ENCODE data around the gene WWOX.

WWOX gene

DNA sequence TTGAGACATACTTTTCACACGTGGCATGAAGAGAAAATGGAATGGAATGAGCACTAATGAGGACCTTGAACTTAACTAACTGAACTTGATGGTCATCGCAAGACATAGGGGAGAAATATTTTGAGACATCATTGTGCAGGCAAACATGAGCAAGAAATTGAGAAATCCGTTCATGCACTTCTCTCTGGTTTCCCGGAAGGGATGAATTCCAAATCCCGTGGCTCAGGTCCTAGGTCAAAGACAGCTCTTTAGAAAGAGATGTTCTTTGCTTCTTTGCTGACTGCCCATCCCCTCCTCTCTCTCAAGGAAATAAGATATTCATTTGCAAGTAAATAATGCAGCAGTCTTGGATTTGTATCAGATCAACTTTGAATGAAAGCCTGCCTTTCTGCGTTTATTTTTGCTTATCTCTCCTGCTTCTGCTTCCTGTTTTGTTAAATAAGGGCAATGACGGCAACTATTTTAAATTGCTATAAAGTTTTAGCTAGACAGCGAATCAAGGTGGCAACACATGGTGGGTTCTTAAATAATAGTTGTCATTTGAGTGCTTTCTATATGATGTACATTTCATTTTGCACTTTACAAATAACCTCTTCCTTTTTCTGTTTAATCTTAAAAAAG lies 843.3 kb downstream of the WWOX start:
- Histone ChIP-seq H3K27ac (ENCODE audit: low read length) (no peak overlapping the region), H3K27me3 (ENCODE audit: control insufficient read depth in 1 of 2, insufficient read depth in 2 of 2, low read length in 2 of 2) (no peaks in the 10 kb centered on the region), H3K36me3 (ENCODE audit: control insufficient read depth in 2 of 2, insufficient read depth in 2 of 2, low read length in 2 of 2) (no peaks in the 10 kb centered on the region), H3K9me3 (ENCODE audit: control insufficient read depth in 2 of 2, low read length in 2 of 2) (no peaks in the 10 kb centered on the region), H3K4me1 (ENCODE audit: control insufficient read depth, insufficient read depth, low read length) (no peaks in the 10 kb centered on the region), H3K4me3 (ENCODE audit: low read length in 2 of 2) (no peak overlapping the region), H3K9ac (ENCODE audit: low read length in 2 of 2) (no peak overlapping the region)

DNA sequence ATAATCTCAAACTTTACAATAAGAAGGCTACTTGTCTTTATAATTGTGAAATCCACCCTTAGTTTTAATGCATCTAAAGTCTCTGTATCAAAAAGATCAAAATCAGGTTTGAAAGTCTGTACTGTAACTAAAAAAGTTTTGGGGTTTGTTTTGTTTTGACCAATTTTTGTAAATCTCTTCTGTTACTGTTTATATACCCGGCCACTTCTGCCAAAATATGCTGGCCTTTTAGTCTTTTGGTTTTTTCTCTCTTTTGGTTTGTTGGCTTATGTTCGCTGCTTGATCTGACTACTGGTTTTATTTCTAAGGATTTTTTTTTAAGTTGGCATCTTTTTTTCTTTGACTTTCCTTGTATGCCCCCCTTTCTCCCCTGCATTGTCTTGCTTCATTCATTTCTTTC lies 845.9 kb downstream of the WWOX start:
- H3K4me3 ChIP-seq (ENCODE audit: low read length in 2 of 2), result no peak overlapping the region
- H3K27ac ChIP-seq (ENCODE audit: low read length), result no peak overlapping the region
- H3K36me3 ChIP-seq (ENCODE audit: control insufficient read depth in 2 of 2, insufficient read depth in 2 of 2, low read length in 2 of 2), result no peaks in the 10 kb centered on the region
- no peaks in the 10 kb centered on the region for H3K4me1 ChIP-seq (ENCODE audit: control insufficient read depth, insufficient read depth, low read length)
- H3K27me3 ChIP-seq (ENCODE audit: control insufficient read depth in 1 of 2, insufficient read depth in 2 of 2, low read length in 2 of 2), result no peaks in the 10 kb centered on the region
- H3K9me3 ChIP-seq (ENCODE audit: control insufficient read depth in 2 of 2, low read length in 2 of 2), result no peaks in the 10 kb centered on the region
- H3K9ac ChIP-seq (ENCODE audit: low read length in 2 of 2), result no peak overlapping the region

GRCh38 chr16:78946556-78946955 lies 847.1 kb downstream of the WWOX start:
- Histone ChIP-seq H3K4me1 (ENCODE audit: control insufficient read depth, insufficient read depth, low read length) (no peaks in the 10 kb centered on the region), H3K36me3 (ENCODE audit: control insufficient read depth in 2 of 2, insufficient read depth in 2 of 2, low read length in 2 of 2) (no peaks in the 10 kb centered on the region), H3K27me3 (ENCODE audit: control insufficient read depth in 1 of 2, insufficient read depth in 2 of 2, low read length in 2 of 2) (no peaks in the 10 kb centered on the region), H3K27ac (ENCODE audit: low read length) (no peak overlapping the region), H3K9me3 (ENCODE audit: control insufficient read depth in 2 of 2, low read length in 2 of 2) (no peaks in the 10 kb centered on the region), H3K9ac (ENCODE audit: low read length in 2 of 2) (no peak overlapping the region), H3K4me3 (ENCODE audit: low read length in 2 of 2) (no peak overlapping the region)

DNA sequence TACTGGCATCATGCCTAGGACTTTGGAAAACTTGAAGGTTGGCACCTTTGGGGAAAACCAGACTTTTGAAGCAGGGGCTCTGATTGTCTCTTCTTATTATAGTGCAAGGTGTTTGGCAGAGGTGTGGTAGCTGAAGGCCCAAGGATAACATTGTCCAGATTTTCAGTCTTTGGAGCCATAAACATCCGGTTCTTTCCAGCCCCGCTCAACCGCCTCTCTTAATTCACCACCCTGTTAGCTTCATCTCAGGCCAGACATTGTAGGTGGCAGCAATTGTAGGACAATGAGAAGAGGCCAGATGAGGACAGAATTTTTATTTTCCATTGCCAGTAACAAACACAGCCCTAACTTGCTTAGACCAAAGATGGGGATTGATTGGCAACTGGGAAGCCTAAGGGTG lies 851.3 kb downstream of the WWOX start:
- Histone ChIP-seq H3K27ac (ENCODE audit: low read length) (peak overlapping the region; percentile 24), H3K4me1 (ENCODE audit: control insufficient read depth, insufficient read depth, low read length) (no peaks in the 10 kb centered on the region), H3K4me3 (ENCODE audit: low read length in 2 of 2) (no peak overlapping the region), H3K36me3 (ENCODE audit: control insufficient read depth in 2 of 2, insufficient read depth in 2 of 2, low read length in 2 of 2) (no peaks in the 10 kb centered on the region), H3K27me3 (ENCODE audit: control insufficient read depth in 1 of 2, insufficient read depth in 2 of 2, low read length in 2 of 2) (no peaks in the 10 kb centered on the region), H3K9me3 (ENCODE audit: control insufficient read depth in 2 of 2, low read length in 2 of 2) (no peaks in the 10 kb centered on the region), H3K9ac (ENCODE audit: low read length in 2 of 2) (no peak overlapping the region)

- no peaks in the 10 kb centered on the region for H3K9me3 ChIP-seq (ENCODE audit: control insufficient read depth in 2 of 2, low read length in 2 of 2)
These were observed 853.2 kb downstream of the WWOX start for GRCh38 chr16:78952630-78953029.

DNA sequence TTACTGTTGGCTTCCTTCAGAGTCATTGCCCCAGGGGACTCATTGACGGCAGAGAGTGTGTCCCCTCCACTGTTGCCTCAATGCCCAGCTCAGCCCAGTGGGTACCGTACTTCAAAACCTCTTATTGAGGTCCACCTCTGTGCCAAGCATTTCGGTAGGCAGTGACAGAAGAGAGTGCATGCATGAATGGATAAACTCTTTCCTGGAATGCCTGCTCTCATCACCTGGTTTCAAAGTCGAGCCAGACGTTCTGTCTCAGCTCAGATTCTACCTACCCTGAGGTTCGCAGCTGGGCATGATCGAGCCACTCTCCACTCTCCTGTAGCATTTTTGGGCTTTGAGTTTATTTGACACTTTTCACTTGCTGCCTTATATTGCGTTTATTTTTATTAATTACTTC lies 854.1 kb downstream of the WWOX start:
- no peaks in the 10 kb centered on the region for H3K27me3 ChIP-seq (ENCODE audit: control insufficient read depth in 1 of 2, insufficient read depth in 2 of 2, low read length in 2 of 2)
- no peaks in the 10 kb centered on the region for H3K36me3 ChIP-seq (ENCODE audit: control insufficient read depth in 2 of 2, insufficient read depth in 2 of 2, low read length in 2 of 2)
- H3K27ac ChIP-seq (ENCODE audit: low read length), result no peak overlapping the region
- H3K9ac ChIP-seq (ENCODE audit: low read length in 2 of 2), result no peak overlapping the region
- H3K4me1 ChIP-seq (ENCODE audit: control insufficient read depth, insufficient read depth, low read length), result no peaks in the 10 kb centered on the region
- H3K9me3 ChIP-seq (ENCODE audit: control insufficient read depth in 2 of 2, low read length in 2 of 2), result no peaks in the 10 kb centered on the region
- H3K4me3 ChIP-seq (ENCODE audit: low read length in 2 of 2), result no peak overlapping the region

More at GRCh38 chr16:78952630-78953029, 853.2 kb downstream of the WWOX start:
- Histone ChIP-seq H3K4me3 (ENCODE audit: low read length in 2 of 2) (no peak overlapping the region), H3K36me3 (ENCODE audit: control insufficient read depth in 2 of 2, insufficient read depth in 2 of 2, low read length in 2 of 2) (no peaks in the 10 kb centered on the region), H3K27me3 (ENCODE audit: control insufficient read depth in 1 of 2, insufficient read depth in 2 of 2, low read length in 2 of 2) (no peaks in the 10 kb centered on the region), H3K27ac (ENCODE audit: low read length) (no peak overlapping the region), H3K4me1 (ENCODE audit: control insufficient read depth, insufficient read depth, low read length) (no peaks in the 10 kb centered on the region), H3K9ac (ENCODE audit: low read length in 2 of 2) (no peak overlapping the region)

DNA sequence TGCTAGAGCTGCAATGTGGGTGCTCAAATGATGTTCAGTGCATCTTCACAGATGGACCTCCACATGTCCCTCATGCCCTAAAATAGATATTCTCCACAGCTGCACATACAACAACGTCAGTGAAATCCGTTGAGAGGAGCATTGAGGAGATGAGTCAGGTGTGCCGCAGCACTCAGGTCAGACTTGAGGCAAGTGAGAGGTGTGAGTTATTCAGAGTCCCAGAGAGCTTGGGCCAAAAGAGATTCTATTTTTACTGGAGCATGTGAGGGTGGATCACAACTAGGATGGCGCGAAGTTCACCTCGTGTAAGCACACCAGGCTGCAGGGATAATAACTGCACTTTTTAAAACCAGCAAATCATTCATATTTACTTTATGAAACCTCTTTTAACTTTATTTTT lies 855.8 kb downstream of the WWOX start:
- no peaks in the 10 kb centered on the region for H3K4me1 ChIP-seq (ENCODE audit: control insufficient read depth, insufficient read depth, low read length)
- H3K9me3 ChIP-seq (ENCODE audit: control insufficient read depth in 2 of 2, low read length in 2 of 2), result no peaks in the 10 kb centered on the region
- no peaks in the 10 kb centered on the region for H3K27me3 ChIP-seq (ENCODE audit: control insufficient read depth in 1 of 2, insufficient read depth in 2 of 2, low read length in 2 of 2)
- H3K27ac ChIP-seq (ENCODE audit: low read length), result no peak overlapping the region
- no peak overlapping the region for H3K9ac ChIP-seq (ENCODE audit: low read length in 2 of 2)
- H3K36me3 ChIP-seq (ENCODE audit: control insufficient read depth in 2 of 2, insufficient read depth in 2 of 2, low read length in 2 of 2), result no peaks in the 10 kb centered on the region
- no peak overlapping the region for H3K4me3 ChIP-seq (ENCODE audit: low read length in 2 of 2)

DNA sequence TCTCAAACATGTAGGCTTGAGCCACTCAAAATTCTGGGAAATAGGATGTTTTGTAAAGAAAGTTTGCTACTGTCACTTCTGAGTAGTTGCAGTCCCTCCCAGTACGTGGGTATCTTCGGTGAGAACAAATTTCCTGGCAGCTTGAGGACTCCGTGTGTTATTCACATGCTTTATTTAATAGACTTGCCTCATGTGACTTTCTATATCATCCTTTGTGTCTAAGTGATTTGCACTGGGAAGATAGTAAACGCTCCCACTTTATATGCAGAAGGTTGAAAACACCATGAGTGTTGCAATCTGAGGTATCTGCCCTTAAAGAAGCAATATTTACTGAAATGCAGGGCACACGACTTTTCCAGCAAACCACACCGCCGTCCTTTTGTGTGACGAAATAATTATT lies 857.4 kb downstream of the WWOX start:
- Histone ChIP-seq H3K4me3 (ENCODE audit: low read length in 2 of 2) (no peak overlapping the region), H3K27me3 (ENCODE audit: control insufficient read depth in 1 of 2, insufficient read depth in 2 of 2, low read length in 2 of 2) (no peaks in the 10 kb centered on the region), H3K9ac (ENCODE audit: low read length in 2 of 2) (no peak overlapping the region), H3K9me3 (ENCODE audit: control insufficient read depth in 2 of 2, low read length in 2 of 2) (no peaks in the 10 kb centered on the region), H3K4me1 (ENCODE audit: control insufficient read depth, insufficient read depth, low read length) (no peaks in the 10 kb centered on the region), H3K36me3 (ENCODE audit: control insufficient read depth in 2 of 2, insufficient read depth in 2 of 2, low read length in 2 of 2) (no peaks in the 10 kb centered on the region), H3K27ac (ENCODE audit: low read length) (no peak overlapping the region)

DNA sequence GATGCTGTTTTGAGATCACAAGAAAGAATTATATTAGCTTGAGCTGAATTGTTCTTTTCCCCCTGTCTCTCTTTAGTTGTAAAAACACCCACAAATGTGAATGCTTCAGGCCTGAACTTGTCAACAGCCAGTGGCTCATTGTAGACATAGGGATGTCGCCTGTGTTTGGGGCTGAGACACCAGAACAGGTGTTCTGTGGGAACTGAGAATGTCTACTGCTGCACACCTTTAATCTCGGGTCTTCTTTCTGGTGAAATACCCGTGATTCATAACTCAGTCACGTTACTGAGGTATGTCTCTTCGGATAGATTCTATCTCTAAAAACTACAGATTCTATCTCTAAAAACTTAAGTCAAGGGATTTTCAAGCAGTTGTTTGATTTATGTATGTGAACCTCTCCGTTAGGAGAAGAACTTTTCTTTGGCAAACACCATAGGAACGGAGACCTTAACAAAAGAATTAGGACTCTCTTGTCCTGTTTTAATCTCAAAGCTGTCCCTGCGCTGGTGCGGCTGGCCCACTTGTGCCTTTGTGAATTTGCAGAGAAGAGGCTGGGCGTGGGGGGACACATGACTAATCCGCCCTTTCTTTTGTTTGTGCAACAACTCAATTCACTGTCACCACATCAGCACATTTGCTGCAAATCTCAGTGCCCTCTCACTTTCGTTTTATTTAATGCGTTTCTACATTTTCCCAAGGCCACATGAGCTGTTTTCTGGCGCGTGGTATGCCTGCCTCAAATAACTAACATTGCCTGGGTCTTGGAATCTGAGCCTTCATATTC lies 858.1 kb downstream of the WWOX start:
- Histone ChIP-seq H3K27ac (ENCODE audit: low read length) (no peak overlapping the region), H3K9ac (ENCODE audit: low read length in 2 of 2) (no peak overlapping the region)

DNA sequence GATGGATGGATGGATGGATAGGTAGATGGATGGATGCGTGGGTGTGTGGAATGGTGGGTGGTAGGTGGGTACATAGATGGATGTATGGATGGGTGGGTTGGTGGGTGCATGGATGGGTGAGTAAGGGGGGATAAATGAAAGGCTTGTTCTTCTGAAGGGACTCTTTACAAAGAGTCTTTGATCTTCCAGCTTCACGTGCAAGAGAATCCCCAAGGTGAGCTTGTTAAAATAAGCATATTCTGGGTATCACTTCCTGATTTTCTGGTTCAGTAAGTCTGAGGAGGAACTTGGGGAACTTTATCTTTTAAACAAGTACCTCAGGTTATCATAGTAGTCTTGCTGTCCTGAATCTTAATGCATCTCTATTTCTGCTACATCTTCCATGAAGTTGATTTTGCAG lies 862.0 kb downstream of the WWOX start:
- Histone ChIP-seq H3K9me3 (ENCODE audit: control insufficient read depth in 2 of 2, low read length in 2 of 2) (no peaks in the 10 kb centered on the region), H3K36me3 (ENCODE audit: control insufficient read depth in 2 of 2, insufficient read depth in 2 of 2, low read length in 2 of 2) (no peaks in the 10 kb centered on the region), H3K27me3 (ENCODE audit: control insufficient read depth in 1 of 2, insufficient read depth in 2 of 2, low read length in 2 of 2) (no peaks in the 10 kb centered on the region), H3K27ac (ENCODE audit: low read length) (no peak overlapping the region), H3K4me3 (ENCODE audit: low read length in 2 of 2) (no peak overlapping the region), H3K4me1 (ENCODE audit: control insufficient read depth, insufficient read depth, low read length) (no peaks in the 10 kb centered on the region), H3K9ac (ENCODE audit: low read length in 2 of 2) (no peak overlapping the region)

More for the DNA sequence above, 858.1 kb downstream of the WWOX start:
- Histone ChIP-seq H3K9me3 (ENCODE audit: control insufficient read depth in 2 of 2, low read length in 2 of 2) (no peaks in the 10 kb centered on the region), H3K4me1 (ENCODE audit: control insufficient read depth, insufficient read depth, low read length) (no peaks in the 10 kb centered on the region), H3K4me3 (ENCODE audit: low read length in 2 of 2) (no peak overlapping the region), H3K27me3 (ENCODE audit: control insufficient read depth in 1 of 2, insufficient read depth in 2 of 2, low read length in 2 of 2) (no peaks in the 10 kb centered on the region), H3K36me3 (ENCODE audit: control insufficient read depth in 2 of 2, insufficient read depth in 2 of 2, low read length in 2 of 2) (no peaks in the 10 kb centered on the region)

DNA sequence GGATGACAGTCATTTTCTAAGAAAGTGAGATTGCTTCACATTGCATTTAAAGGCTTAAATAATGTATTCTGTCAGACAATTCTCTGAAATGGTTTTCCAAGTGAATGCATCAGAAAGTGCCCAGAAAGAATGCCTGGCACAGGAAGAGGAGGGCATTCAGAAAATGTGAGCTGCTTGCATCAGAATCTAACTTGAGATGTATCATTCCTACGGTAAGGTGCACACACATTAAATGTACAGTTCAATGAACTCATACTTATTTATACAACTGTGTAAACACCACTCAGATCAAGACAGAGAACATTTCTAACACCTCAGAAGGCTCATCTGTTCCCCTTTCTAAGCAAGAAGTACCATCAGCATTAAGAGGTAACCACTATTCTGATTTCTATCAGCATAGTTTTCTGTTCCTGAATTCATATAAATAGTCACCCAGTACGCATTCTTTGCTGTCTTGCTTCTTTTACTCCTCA lies 863.0 kb downstream of the WWOX start:
- no peaks in the 10 kb centered on the region for H3K36me3 ChIP-seq (ENCODE audit: control insufficient read depth in 2 of 2, insufficient read depth in 2 of 2, low read length in 2 of 2)
- no peak overlapping the region for H3K27ac ChIP-seq (ENCODE audit: low read length)
- no peaks in the 10 kb centered on the region for H3K4me1 ChIP-seq (ENCODE audit: control insufficient read depth, insufficient read depth, low read length)
- no peaks in the 10 kb centered on the region for H3K27me3 ChIP-seq (ENCODE audit: control insufficient read depth in 1 of 2, insufficient read depth in 2 of 2, low read length in 2 of 2)
- H3K4me3 ChIP-seq (ENCODE audit: low read length in 2 of 2), result no peak overlapping the region
- H3K9ac ChIP-seq (ENCODE audit: low read length in 2 of 2), result no peak overlapping the region
- no peaks in the 10 kb centered on the region for H3K9me3 ChIP-seq (ENCODE audit: control insufficient read depth in 2 of 2, low read length in 2 of 2)
